Measurements from ENCODE around the gene SRGAP2B.
"Not testable (repeated sequence)": the region's sequence is repeated elsewhere in the genome, so short reads cannot be mapped to it uniquely, and the experiment has no call there.

The SRGAP2B gene

DNA sequence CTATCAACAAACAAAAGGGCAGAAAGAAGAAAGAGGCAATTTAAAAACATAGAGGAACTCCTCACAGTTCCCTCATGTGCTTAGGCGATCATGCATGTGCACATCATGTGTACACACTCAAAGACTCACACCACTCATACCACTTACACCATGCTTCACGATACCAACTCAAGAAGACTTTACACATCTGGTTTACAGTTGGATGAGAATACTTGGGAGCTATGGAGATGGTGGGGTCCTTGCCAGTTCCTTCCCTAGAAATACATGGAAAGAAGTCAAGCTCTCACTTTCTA is 96.2 kb downstream of the SRGAP2B start:
- in situ Hi-C loops (cut with MboI; ENCODE audit: low sequenced_read_pairs), result not testable (repeated sequence)

DNA sequence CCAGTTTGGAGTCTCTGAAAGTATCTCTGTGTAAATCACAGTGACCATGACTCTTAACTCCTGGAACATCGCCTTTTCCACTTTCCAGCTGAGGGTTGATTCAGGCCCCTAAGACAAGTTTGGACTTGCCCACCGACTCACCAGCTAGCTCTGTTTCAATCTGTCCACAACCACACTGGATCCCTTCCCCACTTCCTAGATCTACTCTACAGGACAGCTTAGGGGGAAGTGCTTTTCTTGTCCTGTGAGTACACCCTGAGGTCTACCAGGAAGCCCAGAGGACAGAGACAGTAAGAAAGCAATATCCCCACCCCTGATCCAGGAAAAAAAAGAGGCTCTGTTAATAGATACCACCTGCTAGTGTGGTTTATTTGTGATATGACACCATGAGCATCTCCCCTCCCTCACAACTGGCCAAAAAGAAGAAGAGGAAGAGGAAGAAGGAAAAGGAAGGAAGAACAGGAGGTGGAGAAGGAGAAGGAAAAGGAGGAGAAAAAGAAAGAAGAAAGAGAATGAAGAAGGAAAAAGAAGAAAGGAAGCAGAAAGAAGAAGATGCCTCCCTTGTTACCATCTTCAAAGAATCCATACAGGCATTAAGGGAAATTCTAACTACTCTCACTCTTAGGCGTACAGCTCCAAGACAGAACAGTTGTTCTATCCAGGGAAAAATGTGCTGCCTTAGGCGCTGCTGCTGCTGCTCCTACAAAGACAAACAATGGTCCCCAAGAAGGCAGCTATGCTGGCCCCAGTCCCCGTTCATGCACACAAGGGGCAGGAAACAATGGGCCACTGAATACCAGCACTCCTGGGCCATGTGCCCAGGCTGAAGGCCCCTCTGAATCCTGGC is 96.8 kb downstream of the SRGAP2B start:
- in situ Hi-C loops (cut with MboI; ENCODE audit: low sequenced_read_pairs), result not testable (repeated sequence)

DNA sequence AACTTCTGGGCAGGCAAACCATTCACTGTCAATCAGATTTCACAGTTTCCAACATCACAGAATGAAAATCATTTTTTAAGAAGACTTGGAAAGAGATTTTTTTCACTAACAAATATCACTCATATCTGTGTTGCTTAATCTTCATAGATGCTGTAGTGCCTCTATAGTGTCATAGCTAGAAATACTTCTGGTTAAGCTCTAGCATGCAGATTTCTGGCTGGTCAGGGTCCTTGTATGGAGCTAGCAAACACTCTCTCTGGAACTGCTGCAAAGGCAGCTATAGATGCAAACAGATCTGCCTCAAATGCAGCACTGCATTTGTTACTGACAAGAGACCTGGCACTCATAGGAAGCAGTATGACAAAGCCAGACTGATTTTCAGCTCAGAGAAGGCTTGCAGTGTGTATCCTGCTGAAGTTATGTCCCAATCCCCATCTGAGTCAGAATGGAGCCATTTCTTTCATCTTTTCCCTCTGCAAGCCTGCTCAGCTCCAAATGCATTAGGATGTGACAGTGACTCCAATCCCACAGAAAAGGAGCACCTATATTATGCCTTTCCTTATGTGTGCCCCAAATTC is 99.2 kb downstream of the SRGAP2B start:
- in situ Hi-C loops (cut with MboI; ENCODE audit: low sequenced_read_pairs), result not testable (repeated sequence)

DNA sequence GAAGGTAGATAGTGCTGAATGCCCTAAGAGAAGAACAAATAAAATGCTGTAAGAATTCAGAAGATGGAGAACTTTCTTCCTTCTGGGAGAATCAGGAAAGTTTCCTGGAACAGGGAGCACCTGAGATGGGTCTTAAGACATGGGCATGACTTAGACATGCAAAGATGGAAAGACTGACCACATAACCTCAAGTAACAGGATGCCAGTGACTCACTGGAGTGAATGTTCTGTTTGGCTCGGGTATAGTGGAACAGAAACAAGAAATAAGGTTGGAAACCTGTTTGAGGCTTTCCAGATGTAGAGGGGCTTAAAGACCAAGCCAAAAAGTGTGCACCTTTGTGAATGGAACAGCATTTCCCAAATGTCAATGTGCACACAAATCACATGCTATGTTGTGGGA is 102.2 kb downstream of the SRGAP2B start:
- in situ Hi-C loops (cut with MboI; ENCODE audit: low sequenced_read_pairs), result not testable (repeated sequence)

DNA sequence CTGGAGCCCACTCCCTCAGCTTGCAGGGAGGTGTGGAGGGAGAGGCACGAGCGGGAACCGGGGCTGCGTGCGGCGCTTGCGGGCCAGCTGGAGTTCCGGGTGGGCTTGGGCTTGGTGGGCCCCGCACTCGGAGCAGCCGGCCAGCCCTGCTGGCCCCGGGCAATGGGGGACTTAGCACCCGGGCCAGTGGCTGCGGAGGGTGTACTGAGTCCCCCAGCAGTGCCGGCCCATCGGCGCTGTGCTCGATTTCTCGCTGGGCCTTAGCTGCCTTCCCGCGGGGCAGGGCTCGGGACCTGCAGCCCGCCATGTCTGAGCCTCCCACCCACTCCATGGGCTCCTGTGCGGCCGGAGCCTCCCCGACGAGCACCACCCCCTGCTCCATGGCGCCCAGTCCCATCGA is 104.5 kb downstream of the SRGAP2B start:
- in situ Hi-C loops (cut with MboI; ENCODE audit: low sequenced_read_pairs), result not testable (repeated sequence)

DNA sequence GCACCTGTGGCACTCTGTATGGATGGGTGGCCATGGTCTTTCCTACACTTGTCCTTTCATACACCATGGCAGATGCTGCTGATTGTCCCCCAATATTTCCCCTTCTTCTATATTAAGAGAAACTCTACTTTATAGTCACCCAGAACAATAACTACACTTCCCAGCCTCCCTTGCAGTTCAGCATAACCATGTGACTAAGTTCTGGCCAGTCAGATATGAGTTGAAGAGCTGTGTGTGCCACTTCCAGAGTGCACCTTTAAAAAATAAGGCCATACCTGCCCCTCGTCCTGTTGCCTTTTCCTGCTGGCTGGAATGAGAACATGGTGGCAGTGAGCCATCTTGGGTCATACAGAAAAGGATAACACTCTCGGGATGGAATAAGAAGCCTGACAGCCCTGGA is 108.0 kb downstream of the SRGAP2B start:
- in situ Hi-C loops (cut with MboI; ENCODE audit: low sequenced_read_pairs), result not testable (repeated sequence)

DNA sequence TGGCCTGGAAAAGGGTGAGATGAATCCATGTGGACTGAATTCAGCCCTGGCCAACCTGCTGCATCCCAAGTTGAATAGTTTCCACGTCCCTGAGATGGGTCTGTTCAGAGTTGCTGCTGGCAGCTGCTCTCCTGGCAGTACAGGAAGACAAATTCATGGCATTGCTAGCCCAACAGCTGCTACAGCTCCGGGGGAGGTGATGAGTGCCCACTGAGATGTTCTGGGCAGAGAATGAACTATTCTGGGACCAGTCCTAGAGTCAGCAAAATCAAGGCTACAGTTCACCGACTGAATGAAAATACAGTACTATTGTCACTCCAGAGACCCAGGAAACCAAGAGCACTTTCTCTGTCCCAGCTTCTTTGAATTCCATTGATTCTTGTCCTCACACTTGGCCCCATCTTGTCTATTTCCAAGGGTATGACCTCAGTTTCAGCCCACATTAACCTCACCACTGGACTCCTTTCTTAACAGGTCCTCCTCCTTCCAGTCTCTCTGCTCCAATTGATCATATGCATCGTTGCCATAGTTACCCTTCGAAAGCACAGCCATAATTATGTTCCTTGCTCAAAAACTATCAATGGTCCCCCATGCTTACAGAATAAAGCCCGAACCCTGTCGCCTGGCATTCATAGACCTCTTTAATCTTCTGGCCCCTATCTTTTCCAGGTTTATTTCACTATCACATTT is 108.8 kb downstream of the SRGAP2B start:
- in situ Hi-C loops (cut with MboI; ENCODE audit: low sequenced_read_pairs), result not testable (repeated sequence)

DNA sequence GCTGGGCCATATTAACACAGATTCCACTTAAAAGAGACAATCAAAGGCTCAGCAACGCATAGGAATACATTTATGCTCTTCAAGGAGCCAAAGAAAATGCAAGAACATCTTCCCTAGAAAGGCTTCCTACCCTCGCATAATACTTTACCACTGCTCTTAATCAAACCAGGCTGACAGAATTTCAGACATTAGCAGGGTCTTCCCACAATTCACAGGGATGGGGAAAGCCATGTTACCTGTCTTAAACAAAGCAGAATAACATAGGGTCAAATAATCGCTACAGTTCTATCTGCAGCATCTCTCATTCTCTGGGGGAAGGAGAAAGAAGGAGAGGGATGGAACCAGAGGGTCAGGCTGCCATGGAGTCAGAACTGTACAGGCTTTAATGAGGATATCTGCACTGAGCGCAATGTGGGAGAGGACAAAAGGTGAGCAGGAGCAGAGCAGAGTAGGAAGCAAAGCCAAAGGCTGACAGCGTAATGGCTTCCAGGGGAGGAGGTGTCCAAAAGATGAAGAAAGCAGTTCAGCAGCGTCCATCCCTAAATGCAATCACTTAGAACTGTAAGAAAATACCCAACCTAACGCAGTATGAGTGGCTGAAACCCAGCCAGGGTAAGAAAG is 109.5 kb downstream of the SRGAP2B start:
- in situ Hi-C loops (cut with MboI; ENCODE audit: low sequenced_read_pairs), result not testable (repeated sequence)

DNA sequence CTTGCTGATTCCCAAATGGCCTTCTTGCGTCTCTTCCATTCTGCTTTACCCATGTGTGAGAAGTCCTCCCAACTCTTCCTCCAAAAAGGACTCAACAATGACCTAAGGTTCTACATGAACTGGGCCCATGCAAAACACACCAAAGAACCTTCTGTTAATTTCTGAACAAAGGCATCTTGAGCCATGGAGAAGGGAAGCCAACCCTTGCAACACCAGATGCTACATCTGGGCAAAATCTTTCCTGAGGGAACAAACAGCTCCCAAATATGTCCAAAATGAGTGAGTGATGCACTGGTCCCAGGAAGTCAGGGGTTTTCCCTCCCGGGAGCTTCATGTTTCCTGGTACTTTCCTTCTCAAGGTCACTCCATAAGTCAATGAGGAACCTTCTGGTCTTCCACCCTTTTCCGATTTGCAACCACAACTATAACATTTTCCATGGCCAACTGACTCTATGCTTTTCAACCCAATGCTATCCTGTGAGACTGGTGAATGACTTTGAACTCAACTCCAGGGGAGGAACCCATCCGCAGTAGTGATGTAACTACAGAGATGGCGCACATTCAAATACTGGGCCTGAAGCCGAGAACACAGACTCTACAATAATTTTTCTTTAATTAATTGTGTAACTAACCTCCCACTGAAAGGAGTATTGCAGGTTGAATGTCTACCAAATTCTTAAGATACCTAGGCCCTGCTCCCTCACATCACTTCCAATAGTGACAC is 112.2 kb downstream of the SRGAP2B start:
- in situ Hi-C loops (cut with MboI; ENCODE audit: low sequenced_read_pairs), result not testable (repeated sequence)

DNA sequence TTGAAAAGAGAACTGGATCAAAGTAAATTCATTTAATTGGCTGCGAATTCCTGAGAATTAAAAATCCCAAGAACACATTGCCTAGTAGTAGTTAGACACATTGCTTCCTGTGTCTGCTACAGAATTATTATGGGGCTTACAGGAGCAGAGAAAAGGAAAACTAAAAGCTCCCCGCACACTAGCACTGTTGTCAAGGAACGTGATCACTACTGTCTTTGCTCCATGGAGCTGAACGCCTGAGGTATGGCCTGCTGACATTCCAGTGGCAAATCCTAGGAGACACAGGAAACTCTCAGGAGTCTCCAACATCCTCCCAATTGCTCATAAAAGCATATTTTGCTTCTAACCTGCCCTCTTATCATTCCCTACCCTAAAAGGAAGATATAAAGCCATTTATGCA is 114.0 kb downstream of the SRGAP2B start:
- in situ Hi-C loops (cut with MboI; ENCODE audit: low sequenced_read_pairs), result not testable (repeated sequence)

DNA sequence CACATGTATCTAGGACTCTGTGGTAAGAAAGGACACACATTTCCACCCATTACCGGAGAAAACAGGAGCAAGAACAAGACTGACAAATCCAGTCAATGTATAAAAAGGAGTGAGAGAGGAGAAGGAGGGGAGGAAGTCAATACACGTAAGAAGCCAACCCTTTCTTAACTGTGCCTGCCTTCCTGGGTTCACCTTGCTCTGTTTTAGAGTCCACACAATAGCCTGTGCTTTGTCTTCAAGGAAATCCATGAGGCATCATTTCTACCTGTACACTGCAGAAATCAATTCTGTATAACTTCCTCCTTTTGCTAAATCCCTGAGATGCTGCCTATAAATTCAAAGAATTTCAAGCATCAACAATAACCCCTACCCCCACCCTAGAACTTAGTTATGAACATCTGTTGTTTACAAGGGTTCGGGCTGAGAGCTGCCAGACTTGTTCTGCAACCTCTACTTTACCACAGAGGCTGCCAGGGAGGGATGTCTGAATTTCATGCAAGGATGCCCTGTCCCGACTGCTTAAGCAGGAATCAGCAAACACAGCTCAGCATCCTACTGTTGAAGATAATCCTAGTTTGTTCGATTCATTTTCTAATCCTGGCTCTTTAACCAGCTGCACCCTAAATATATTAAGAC is 115.0 kb downstream of the SRGAP2B start:
- in situ Hi-C loops (cut with MboI; ENCODE audit: low sequenced_read_pairs), result not testable (repeated sequence)

DNA sequence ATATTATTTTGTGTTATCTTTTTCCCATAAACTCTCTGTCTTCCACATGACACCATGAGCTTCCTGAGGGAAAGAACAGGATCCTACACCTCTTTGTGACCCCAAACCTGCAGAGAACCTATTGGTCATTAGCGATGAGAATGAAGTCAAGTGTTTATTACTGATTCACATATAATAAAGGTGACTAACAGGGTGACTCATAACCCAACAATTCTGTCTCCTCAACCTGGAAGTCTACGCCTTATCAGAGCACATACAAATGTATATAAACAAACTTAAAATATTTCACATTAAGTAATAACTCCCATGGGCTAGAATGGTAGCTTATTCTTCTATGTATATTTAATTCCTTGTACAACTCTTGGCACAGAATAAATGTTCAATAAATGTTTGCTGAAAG is 117.3 kb downstream of the SRGAP2B start:
- in situ Hi-C loops (cut with MboI; ENCODE audit: low sequenced_read_pairs), result not testable (repeated sequence)

DNA sequence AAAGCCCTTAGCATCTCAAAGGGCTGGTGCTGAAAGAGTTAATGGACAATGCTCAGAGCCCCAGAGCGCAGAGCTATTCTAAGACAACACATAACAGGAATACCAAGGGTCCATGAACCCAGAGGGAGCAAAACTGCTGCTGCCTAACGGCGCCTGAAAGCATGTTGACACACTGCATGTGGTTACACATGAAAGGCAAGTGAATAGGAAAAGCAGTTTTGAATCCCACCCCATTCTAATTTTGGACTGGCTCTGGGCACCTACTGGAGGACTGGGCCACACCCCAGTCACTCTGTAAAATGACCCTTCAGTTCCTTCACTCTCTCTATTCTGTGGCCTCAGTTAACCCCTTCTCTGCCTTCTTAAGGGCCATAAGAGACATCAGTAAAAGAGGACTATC is 123.2 kb downstream of the SRGAP2B start:
- in situ Hi-C loops (cut with MboI; ENCODE audit: low sequenced_read_pairs), result not testable (repeated sequence)

DNA sequence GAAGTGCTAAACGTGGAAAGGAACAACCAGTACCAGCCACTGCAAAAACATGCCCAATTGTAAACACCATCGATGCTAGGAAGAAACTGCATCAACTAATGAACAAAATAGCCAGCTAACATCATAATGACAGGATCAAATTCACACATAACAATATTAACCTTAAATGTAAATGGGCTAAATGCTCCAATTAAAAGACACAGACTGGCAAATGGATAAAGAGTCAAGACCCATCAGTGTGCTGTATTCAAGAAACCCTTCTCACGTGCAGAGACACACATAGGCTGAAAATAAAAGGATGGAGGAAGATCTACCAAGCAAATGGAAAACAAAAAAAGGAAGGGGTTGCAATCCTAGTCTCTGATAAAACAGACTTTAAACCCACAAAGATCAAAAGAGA is 128.6 kb downstream of the SRGAP2B start:
- in situ Hi-C loops (cut with MboI; ENCODE audit: low sequenced_read_pairs), result not testable (repeated sequence)

DNA sequence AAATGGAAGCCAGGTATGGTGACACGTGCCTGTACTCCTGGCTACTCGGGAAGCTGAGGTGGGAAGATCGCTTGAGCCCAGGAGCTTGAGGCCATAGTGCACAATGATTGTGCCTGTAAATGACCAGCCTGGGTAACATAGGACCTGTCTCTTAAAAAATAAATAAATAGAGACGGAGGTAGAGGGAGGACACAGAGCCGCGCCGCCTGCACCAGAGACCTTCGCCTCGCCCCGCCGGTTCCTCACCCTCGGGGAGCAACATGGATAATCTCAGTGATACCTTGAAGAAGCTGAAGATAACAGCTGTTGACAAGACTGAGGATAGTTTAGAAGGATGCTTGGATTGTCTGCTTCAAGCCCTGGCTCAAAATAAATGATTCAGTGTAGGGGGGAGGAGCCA is 130.4 kb downstream of the SRGAP2B start:
- in situ Hi-C loops (cut with MboI; ENCODE audit: low sequenced_read_pairs), result not testable (repeated sequence)

DNA sequence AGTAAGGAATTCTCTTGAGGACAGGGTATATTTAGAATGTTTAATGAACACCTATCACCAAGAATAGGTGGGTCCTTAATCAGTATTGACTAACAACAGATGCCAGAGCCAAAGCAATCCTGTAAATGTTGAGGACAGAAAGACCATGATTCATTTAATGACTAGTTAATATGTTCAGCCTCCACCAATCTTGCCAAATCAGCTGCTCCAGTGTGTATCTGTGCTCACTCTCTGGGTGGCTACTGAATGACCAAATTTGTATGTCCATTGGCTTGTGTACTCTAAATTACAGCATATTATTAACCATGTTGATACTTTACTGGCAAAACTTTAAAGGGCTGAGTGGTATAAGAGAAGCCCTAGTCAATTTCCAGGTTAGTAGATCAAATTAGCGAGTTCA is 130.9 kb downstream of the SRGAP2B start:
- in situ Hi-C loops (cut with MboI; ENCODE audit: low sequenced_read_pairs), result not testable (repeated sequence)

DNA sequence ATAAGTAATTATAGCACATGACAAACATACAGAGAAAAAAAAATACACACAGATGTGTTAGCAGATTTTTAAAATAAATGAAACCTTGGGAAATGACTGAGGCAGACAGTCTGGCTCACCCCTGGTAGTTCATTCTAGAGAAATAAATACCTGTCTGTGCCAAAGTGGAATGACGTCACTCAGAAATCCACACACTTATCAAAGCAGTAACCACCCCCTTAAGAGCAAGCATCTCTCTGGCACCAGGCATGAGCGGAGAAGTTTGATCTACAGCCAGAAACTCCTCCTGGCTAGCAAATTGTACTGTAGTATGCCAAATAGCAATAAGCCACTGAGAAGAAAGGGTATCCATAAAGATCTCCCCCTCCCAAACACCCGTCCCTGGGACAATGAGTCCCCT is 131.6 kb downstream of the SRGAP2B start:
- in situ Hi-C loops (cut with MboI; ENCODE audit: low sequenced_read_pairs), result not testable (repeated sequence)

DNA sequence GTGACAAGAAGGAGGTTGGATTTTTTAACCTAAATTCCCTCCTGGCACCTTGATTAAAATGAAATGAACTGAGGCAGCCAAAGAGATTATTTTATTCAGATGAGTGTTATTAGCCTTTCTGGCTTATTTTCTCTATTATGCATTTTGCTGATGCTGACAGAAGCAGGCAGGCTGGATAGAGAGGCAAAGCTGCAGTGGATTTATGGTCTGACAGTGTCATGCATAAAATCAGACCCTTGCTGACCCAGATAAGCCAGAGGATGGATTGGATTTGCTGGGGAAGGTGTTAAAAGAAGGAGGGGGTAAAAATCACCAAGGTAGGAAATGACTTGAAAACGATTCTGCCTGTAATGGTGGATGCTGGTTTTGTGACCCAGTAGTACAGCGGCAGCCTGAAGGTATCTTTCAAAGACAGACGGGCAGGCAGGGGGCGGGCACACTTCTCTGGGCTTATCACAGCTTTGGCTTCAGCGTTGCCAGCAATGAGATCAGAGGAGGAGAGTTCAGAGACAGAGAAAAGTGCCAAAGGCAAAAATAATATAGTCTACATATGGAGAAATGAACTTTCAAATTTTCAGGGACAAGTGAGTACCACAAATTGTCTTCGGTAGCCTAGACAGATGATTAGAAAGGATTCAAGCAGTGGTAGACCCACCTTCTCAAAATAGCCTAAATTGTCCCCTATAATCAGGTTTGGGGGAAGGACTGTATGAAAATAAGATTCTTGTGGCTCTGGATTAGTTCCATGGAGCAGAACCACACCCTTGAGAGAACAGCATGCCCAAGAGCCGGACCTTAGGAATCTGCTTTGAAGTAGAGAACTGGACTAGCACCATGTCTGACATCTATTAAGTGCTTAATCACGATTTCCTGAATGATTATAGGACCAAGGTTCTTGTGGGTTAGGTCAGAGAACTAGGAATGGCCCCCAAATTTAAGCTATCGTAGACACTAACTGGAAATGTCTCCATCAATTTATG is 133.2 kb downstream of the SRGAP2B start:
- in situ Hi-C loops (cut with MboI; ENCODE audit: low sequenced_read_pairs), result not testable (repeated sequence)

DNA sequence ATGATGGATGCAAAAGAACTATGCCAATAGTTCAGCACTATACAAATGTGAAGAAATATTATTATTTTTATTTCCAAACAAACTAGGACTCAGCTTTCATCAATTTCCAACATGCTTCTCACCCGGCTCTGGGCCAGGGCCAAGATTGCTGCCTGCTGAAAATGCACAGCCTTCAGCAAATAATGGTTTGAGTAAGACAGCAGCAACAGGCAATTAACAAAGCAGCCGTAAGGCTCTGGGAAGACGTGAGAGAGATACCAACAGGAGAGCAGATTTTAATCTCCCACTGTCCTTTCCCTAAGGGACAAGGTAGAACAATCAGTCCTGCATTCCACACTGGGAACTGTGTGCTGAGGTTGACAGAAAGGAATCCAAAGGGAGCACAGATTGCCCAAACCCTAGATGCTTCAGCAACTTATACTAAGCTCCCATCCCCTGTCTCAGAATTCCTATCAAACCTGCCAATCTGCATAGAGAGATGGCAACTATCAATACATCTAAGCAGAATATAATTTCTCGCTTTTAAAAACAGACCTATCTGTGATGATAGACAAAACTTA is 134.1 kb downstream of the SRGAP2B start:
- in situ Hi-C loops (cut with MboI; ENCODE audit: low sequenced_read_pairs), result not testable (repeated sequence)

All from HL-60/S4 treated with retinoic acid at 250 ng/mL for 4 days and 3 days (cell line).